GM10248 (cell line): Measurements from ENCODE around the gene GPX2.

Experiments
- CTCF ChIA-PET: fragments of 300-600 bp; sonication (Branson Sonifier 250); formaldehyde crosslinking; extraction: SDS; loops from one replicate; lab custom pipeline; 2021; ENCODE audit warnings: antibody characterized with exemption; lab: Yijun Ruan, JAX
- POLR2A ChIA-PET: fragments of 350-650 bp; sonication (Branson Sonifier 250); formaldehyde crosslinking; extraction: SDS; loops from one replicate; lab custom pipeline; 2020; ENCODE audit warnings: antibody characterized with exemption; lab: Yijun Ruan, JAX
- DNase-seq: peaks from one replicate; pipeline ENCODE4 v3.0.0; 2012; ENCODE audit errors: extremely low spot score
- CTCF ChIP-seq: IDR thresholded peaks from 2 replicates; pipeline ENCODE4 v1.5.1; 2012; ENCODE audit warnings: mild to moderate bottlenecking, low read depth; ENCODE audit errors: extremely low read depth, missing control alignments, control extremely low read depth

GPX2 gene

GRCh38 chr14:64951724-64952123 is 9.2 kb upstream of the GPX2 start:
- TF ChIP-seq CTCF, result no peak
- CTCF ChIA-PET, result interaction anchor here (0.9 to 3.2 kb wide), 8 partner anchors 9 to 129 kb away, joined by 3 to 14 read pairs (median 4); partner anchors contain the start of gene GPX2
- POLR2A ChIA-PET, result no interaction called here
- DNase-seq, result no peak

- TF ChIP-seq CTCF, result no peak
Measured at GRCh38 chr14:64951291-64951690, 8.7 kb upstream of the GPX2 start.

DNA sequence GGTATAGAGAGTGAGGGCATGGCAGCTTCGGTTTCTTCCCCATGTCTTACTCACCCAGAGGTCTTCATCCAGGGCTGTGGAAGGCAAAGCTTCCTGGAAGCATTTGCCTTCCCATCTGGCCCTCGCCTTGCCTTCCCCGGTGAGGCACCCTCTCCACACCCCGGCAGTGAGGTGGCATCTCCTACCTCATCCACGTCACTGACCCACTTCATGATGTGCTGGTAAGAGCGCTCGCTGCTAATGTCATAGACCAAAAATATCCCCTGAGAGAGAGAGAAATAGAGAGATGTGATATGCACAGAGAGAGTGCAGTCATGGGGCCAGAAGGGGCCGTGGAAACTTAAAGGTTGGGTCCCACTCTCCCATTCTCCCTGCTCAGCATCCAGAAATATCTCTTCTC is 8.3 kb upstream of the GPX2 start:
- POLR2A ChIA-PET, result no interaction called here
- no peak for DNase-seq

More at GRCh38 chr14:64951291-64951690, 8.7 kb upstream of the GPX2 start:
- ChIA-PET CTCF (interaction anchor here (0.9 to 3.2 kb wide), 7 partner anchors 9 to 128 kb away, joined by 3 to 14 read pairs (median 4); partner anchors contain the start of gene GPX2), POLR2A (no interaction called here)
- DNase-seq, result no peak

DNA sequence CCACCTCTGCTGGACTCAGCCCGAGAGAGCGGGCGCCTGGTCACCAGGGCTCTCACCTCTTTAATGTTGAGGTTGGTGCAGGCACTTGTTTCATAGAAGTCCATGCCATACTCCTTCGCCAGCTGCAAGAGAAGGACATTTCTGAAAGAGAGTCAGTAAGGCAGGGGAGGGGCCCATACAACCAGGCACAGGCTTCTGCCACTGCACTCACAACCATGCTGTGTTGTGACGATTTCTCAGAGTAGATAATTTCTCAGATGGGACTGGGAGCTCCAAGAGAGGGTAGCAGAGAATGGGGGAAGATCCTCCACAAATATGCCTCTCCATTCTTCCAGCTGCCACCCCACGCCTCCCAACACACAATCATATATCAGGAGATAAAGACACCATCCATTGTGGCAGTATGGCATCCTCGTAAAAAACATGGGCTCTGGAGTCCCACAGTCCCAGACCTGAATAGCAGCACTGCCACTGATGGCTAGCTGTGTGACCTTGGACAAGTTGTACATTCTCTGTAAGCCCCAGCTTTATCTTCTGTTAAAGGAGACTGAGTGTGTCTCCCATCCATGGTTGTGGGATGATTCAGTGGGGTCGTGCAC is 6.2 kb upstream of the GPX2 start:
- no peak for TF ChIP-seq CTCF
- POLR2A ChIA-PET, result no interaction called here
- no peak for DNase-seq
- CTCF ChIA-PET, result interaction anchor here (0.8 to 1.9 kb wide), 4 partner anchors 12 to 28 kb away, joined by 3 to 8 read pairs (median 3); no protein-coding TSS in a partner anchor

More for the DNA sequence above, 8.3 kb upstream of the GPX2 start:
- TF ChIP-seq CTCF, result no peak
- CTCF ChIA-PET, result interaction anchor here (0.9 to 1.9 kb wide), 6 partner anchors 10 to 128 kb away, joined by 3 to 4 read pairs (median 4); no protein-coding TSS in a partner anchor

DNA sequence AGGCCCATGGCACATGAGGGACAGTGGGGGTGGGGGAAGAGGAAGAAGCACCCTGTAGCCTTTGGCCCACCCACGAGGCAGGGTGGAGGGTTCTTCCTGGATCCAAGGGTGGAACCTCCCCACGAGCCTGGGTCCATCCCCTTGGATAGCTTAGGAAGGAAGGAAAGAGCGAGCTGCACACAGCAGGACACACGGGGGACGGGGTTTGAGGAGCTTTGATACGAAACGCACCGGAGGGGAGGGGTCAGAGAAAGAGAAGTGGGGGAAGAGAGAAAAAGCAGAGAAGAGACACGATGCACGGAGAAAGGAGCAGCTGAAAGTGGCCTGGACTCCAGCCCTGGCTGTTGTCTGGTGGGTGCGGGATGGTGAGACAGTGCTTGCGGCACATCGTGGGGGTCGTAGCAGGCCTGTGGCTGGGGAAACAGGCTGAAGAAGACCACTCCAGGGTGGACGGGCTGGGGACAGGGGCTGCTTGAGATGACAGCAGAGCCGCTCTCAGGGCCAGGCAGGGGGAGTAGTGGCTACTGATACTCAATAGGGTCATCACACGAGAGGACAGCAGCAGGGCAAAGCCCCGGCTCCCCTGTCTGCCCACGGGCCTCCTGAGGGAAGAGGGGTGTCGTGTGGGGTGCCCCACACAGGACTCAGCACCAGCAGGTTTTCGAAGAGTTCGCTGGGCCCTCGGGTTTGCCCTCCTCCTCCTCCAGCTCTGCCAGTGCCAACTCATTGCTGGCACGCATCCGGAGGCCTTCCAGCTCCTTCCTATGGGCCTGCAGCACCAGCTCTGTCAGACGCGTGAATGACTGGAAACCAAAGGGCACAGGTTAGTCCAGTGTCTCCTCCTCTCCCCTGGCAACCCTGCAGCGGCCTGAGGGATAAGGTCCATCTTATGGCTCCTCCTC is 5.4 kb upstream of the GPX2 start:
- no peak for TF ChIP-seq CTCF

More for the DNA sequence above, 5.4 kb upstream of the GPX2 start:
- POLR2A ChIA-PET, result no interaction called here
- CTCF ChIA-PET, result interaction anchor here (0.8 to 1.9 kb wide), 5 partner anchors 9 to 27 kb away, joined by 3 to 8 read pairs (median 3); no protein-coding TSS in a partner anchor
- DNase-seq, result no peak
